SK-N-SH treated with all-trans-retinoic acid at 6 μM for 48 hours (cell line): ENCODE data around the gene FCHSD2.

Experiments used
- ATAC-seq: fragments of 200-7000 bp; cut with Tn5 transposase; 3 replicates; pipeline ENCODE4 v1.9.1; 2020; ENCODE audit warnings: mild to moderate bottlenecking, moderate library complexity
- ARNTL ChIP-seq: fragments of 450-650 bp; formaldehyde crosslinking; IDR thresholded peaks from 2 replicates; pipeline ENCODE4 v1.5.0; 2020; ENCODE audit warnings: low read depth, mild to moderate bottlenecking, moderate library complexity, borderline replicate concordance
- CSDC2 ChIP-seq: fragments of 250-450 bp; sonication (Bioruptor Pico); IDR thresholded peaks from 2 replicates; pipeline ENCODE4 v1.5.0; 2020; ENCODE audit warnings: mild to moderate bottlenecking, moderate library complexity
- ESRRG ChIP-seq: fragments of 250-450 bp; sonication (Bioruptor Pico); IDR thresholded peaks from 2 replicates; pipeline ENCODE4 v1.6.1; 2021; ENCODE audit warnings: mild to moderate bottlenecking
- GLIS3 ChIP-seq: fragments of 250-450 bp; sonication (Bioruptor Pico); IDR thresholded peaks from 2 replicates; pipeline ENCODE4 v1.5.0; 2020; ENCODE audit warnings: mild to moderate bottlenecking, moderate library complexity
- ISL1 ChIP-seq: fragments of 250-450 bp; sonication (Bioruptor Pico); IDR thresholded peaks from 2 replicates; pipeline ENCODE4 v2.1.2; 2022; ENCODE audit warnings: mild to moderate bottlenecking, moderate library complexity
- OSR1 ChIP-seq: fragments of 250-450 bp; sonication (Bioruptor Pico); IDR thresholded peaks from 2 replicates; pipeline ENCODE4 v1.8.0; 2022; ENCODE audit warnings: moderate library complexity, mild to moderate bottlenecking, inconsistent platforms
- PPARA ChIP-seq: fragments of 250-450 bp; sonication (Bioruptor Pico); IDR thresholded peaks from 2 replicates; pipeline ENCODE4 v1.5.0; 2020; ENCODE audit warnings: mild to moderate bottlenecking, borderline replicate concordance
- RARB ChIP-seq: fragments of 250-450 bp; sonication (Bioruptor Pico); IDR thresholded peaks from 2 replicates; pipeline ENCODE4 v1.8.0; 2021; ENCODE audit warnings: mild to moderate bottlenecking, moderate library complexity
- SNAI2 ChIP-seq: fragments of 250-450 bp; sonication (Bioruptor Pico); IDR thresholded peaks from 2 replicates; pipeline ENCODE4 v1.5.0; 2020; ENCODE audit warnings: mild to moderate bottlenecking, moderate library complexity
- TCF4 ChIP-seq: fragments of 250-450 bp; sonication (Bioruptor Pico); IDR thresholded peaks from 2 replicates; pipeline ENCODE4 v1.8.0; 2021; ENCODE audit warnings: mild to moderate bottlenecking, moderate library complexity, borderline replicate concordance
- ZC3H10 ChIP-seq: fragments of 250-450 bp; sonication (Bioruptor Pico); IDR thresholded peaks from 2 replicates; pipeline ENCODE4 v1.5.1; 2021; ENCODE audit warnings: mild to moderate bottlenecking, moderate library complexity
- ZFP30 ChIP-seq: fragments of 450-650 bp; formaldehyde crosslinking; IDR thresholded peaks from 2 replicates; pipeline ENCODE4 v1.5.0; 2022; ENCODE audit warnings: mild to moderate bottlenecking, moderate library complexity
- ZNF565 ChIP-seq: fragments of 450-650 bp; formaldehyde crosslinking; conservative IDR thresholded peaks from 2 replicates; pipeline ENCODE4 v1.5.0; 2020; ENCODE audit warnings: low read depth, mild to moderate bottlenecking, moderate library complexity
- ZNF70 ChIP-seq: fragments of 450-650 bp; formaldehyde crosslinking; IDR thresholded peaks from 2 replicates; pipeline ENCODE4 v1.5.0; 2020; ENCODE audit warnings: mild to moderate bottlenecking, moderate library complexity
- ZNF8 ChIP-seq: fragments of 450-650 bp; formaldehyde crosslinking; IDR thresholded peaks from 2 replicates; pipeline ENCODE4 v1.5.0; 2020; ENCODE audit warnings: mild to moderate bottlenecking, moderate library complexity
- TF ChIP-seq, protein P1 (sequence below): fragments of 250-450 bp; sonication (Bioruptor Pico); IDR thresholded peaks from 2 replicates; pipeline ENCODE4 v1.5.1; 2020; ENCODE audit warnings: low read depth, mild to moderate bottlenecking, moderate library complexity
- TF ChIP-seq, protein P2 (sequence below): fragments of 250-450 bp; sonication (Bioruptor Pico); IDR thresholded peaks from 2 replicates; pipeline ENCODE4 v1.5.1; 2021; ENCODE audit warnings: mild to moderate bottlenecking, moderate library complexity
- TF ChIP-seq, protein P3 (sequence below): fragments of 250-450 bp; sonication (Bioruptor Pico); IDR thresholded peaks from 2 replicates; pipeline ENCODE4 v1.5.0; 2020; ENCODE audit warnings: mild to moderate bottlenecking, moderate library complexity
- TF ChIP-seq, protein P4 (sequence below): fragments of 250-450 bp; sonication (Bioruptor Pico); IDR thresholded peaks from 2 replicates; pipeline ENCODE4 v1.8.0; 2020; ENCODE audit warnings: mild to moderate bottlenecking, moderate library complexity, borderline replicate concordance

Gene FCHSD2

DNA sequence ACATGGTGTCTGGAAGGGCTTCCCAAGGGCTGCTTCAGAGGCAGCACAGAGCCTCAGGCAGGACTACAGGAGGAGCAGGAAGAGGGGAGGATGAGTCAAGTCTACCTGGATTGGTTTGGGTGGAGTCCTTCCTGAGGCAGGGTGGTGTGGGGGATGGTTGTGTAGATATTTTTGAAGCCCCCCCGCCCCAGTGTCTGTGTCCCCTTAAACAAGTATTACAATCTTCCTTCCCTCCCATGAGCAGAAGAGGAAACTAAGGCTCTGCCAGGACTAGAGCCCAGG, 34.7 kb upstream of the FCHSD2 start:
- no peak for TF ChIP-seq ZNF565 (CRISPR knock-in tag)
- no peak for TF ChIP-seq ZNF8
- no peak for TF ChIP-seq PPARA (CRISPR knock-in tag)
- no peak for TF ChIP-seq ARNTL (CRISPR knock-in tag)
- no peak for TF ChIP-seq ESRRG
- TF ChIP-seq, protein P1, sequence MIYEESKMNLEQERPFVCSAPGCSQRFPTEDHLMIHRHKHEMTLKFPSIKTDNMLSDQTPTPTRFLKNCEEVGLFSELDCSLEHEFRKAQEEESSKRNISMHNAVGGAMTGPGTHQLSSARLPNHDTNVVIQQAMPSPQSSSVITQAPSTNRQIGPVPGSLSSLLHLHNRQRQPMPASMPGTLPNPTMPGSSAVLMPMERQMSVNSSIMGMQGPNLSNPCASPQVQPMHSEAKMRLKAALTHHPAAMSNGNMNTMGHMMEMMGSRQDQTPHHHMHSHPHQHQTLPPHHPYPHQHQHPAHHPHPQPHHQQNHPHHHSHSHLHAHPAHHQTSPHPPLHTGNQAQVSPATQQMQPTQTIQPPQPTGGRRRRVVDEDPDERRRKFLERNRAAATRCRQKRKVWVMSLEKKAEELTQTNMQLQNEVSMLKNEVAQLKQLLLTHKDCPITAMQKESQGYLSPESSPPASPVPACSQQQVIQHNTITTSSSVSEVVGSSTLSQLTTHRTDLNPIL (CRISPR knock-in tag), result no peak
- TF ChIP-seq, protein P2, sequence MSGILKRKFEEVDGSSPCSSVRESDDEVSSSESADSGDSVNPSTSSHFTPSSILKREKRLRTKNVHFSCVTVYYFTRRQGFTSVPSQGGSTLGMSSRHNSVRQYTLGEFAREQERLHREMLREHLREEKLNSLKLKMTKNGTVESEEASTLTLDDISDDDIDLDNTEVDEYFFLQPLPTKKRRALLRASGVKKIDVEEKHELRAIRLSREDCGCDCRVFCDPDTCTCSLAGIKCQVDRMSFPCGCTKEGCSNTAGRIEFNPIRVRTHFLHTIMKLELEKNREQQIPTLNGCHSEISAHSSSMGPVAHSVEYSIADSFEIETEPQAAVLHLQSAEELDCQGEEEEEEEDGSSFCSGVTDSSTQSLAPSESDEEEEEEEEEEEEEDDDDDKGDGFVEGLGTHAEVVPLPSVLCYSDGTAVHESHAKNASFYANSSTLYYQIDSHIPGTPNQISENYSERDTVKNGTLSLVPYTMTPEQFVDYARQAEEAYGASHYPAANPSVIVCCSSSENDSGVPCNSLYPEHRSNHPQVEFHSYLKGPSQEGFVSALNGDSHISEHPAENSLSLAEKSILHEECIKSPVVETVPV (CRISPR knock-in tag), result no peak
- no peak for TF ChIP-seq TCF4 (CRISPR knock-in tag)
- TF ChIP-seq, protein P3, sequence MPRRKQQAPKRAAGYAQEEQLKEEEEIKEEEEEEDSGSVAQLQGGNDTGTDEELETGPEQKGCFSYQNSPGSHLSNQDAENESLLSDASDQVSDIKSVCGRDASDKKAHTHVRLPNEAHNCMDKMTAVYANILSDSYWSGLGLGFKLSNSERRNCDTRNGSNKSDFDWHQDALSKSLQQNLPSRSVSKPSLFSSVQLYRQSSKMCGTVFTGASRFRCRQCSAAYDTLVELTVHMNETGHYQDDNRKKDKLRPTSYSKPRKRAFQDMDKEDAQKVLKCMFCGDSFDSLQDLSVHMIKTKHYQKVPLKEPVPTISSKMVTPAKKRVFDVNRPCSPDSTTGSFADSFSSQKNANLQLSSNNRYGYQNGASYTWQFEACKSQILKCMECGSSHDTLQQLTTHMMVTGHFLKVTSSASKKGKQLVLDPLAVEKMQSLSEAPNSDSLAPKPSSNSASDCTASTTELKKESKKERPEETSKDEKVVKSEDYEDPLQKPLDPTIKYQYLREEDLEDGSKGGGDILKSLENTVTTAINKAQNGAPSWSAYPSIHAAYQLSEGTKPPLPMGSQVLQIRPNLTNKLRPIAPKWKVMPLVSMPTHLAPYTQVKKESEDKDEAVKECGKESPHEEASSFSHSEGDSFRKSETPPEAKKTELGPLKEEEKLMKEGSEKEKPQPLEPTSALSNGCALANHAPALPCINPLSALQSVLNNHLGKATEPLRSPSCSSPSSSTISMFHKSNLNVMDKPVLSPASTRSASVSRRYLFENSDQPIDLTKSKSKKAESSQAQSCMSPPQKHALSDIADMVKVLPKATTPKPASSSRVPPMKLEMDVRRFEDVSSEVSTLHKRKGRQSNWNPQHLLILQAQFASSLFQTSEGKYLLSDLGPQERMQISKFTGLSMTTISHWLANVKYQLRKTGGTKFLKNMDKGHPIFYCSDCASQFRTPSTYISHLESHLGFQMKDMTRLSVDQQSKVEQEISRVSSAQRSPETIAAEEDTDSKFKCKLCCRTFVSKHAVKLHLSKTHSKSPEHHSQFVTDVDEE (CRISPR knock-in tag), result no peak
- no peak for TF ChIP-seq ZNF70 (CRISPR knock-in tag)
- TF ChIP-seq GLIS3 (CRISPR knock-in tag), result no peak
- TF ChIP-seq, protein P4, sequence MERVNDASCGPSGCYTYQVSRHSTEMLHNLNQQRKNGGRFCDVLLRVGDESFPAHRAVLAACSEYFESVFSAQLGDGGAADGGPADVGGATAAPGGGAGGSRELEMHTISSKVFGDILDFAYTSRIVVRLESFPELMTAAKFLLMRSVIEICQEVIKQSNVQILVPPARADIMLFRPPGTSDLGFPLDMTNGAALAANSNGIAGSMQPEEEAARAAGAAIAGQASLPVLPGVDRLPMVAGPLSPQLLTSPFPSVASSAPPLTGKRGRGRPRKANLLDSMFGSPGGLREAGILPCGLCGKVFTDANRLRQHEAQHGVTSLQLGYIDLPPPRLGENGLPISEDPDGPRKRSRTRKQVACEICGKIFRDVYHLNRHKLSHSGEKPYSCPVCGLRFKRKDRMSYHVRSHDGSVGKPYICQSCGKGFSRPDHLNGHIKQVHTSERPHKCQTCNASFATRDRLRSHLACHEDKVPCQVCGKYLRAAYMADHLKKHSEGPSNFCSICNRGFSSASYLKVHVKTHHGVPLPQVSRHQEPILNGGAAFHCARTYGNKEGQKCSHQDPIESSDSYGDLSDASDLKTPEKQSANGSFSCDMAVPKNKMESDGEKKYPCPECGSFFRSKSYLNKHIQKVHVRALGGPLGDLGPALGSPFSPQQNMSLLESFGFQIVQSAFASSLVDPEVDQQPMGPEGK (CRISPR knock-in tag), result no peak
- no peak for TF ChIP-seq OSR1
- no peak for TF ChIP-seq CSDC2 (CRISPR knock-in tag)
- TF ChIP-seq ISL1 (CRISPR knock-in tag), result no peak
- TF ChIP-seq SNAI2 (CRISPR knock-in tag), result no peak
- TF ChIP-seq RARB (CRISPR knock-in tag), result no peak
- ATAC-seq, result no peak

DNA sequence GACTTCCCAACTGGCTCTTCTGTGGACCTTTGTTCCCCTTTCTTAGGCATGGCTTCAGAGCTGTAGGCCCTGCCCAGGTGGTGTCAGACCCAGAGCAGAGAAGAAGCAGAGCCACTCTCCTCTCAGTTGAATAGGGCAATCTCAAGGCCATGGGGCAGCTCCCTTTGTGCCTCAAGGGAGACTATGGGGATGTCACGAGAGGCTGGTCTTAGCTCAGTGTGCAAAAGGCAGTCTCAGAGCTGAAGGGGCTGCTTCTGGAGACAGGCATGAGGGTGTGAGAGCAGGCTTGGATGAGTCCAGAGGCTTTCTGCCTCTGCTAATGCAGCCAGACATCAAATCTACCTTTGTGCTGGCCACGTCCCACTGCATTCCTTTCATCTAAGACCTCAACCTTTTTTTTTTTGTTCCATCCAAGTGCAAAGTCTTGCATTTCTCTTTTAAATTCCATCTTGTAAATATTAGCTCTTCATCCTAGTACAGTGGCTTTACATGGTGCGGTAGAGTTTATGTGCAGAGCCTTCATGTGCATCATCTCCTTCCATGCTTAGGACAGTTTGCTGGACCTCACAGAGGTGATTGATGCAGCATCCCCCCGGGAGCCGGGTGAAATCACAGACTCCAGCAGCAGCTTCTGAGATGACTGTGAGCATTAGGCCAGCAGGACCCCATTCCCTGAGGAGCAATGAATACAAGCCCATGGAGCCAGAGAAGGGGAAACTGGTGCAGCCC, 34.2 kb upstream of the FCHSD2 start:
- no peak for ATAC-seq
- no peak for TF ChIP-seq ARNTL (CRISPR knock-in tag)
- TF ChIP-seq, protein P3 (CRISPR knock-in tag), result no peak
- no peak for TF ChIP-seq ZFP30 (CRISPR knock-in tag)
- no peak for TF ChIP-seq ZC3H10 (CRISPR knock-in tag)
- TF ChIP-seq, protein P2 (CRISPR knock-in tag), result no peak
